Measurements from ENCODE around the gene BLOC1S4.

BLOC1S4 gene

GRCh38 chr4:6702761-6703160 lies 13.2 kb upstream of the BLOC1S4 start:
- POLR2A ChIA-PET: no interaction called here
- DNase-seq (ENCODE audit: extremely low spot score): no peak
- CTCF ChIA-PET: interaction anchor here (1.0 to 1.9 kb wide), 2 partner anchors 17 to 28 kb away, joined by 3 to 5 read pairs; no protein-coding TSS in a partner anchor
- no peak for TF ChIP-seq CTCF (IDR thresholded peaks at IDR 0.05; ENCODE audit: control extremely low read depth, extremely low read depth, low read depth, missing control alignments)

- ChIA-PET POLR2A (no interaction called here), CTCF (interaction anchor here (1.0 to 1.6 kb wide), 3 partner anchors 40 to 206 kb away, joined by 3 to 4 read pairs (median 3); partner anchors contain the start of gene TBC1D14)
- no peak for DNase-seq (ENCODE audit: extremely low spot score)
- TF ChIP-seq CTCF (IDR thresholded peaks at IDR 0.05; ENCODE audit: control extremely low read depth, extremely low read depth, low read depth, missing control alignments): no peak
Observed at GRCh38 chr4:6703786-6704185, 12.2 kb upstream of the BLOC1S4 start.

- CTCF ChIA-PET: interaction anchor here (1.5 to 2.0 kb wide), 3 partner anchors 15 to 168 kb away, joined by 4 to 9 read pairs (median 6); partner anchors contain the start of gene MAN2B2
- POLR2A ChIA-PET: no interaction called here
- DNase-seq (ENCODE audit: extremely low spot score): no peak
- TF ChIP-seq CTCF (IDR thresholded peaks at IDR 0.05; ENCODE audit: control extremely low read depth, extremely low read depth, low read depth, missing control alignments): no peak
Observed at GRCh38 chr4:6705646-6706045, 10.3 kb upstream of the BLOC1S4 start.

GRCh38 chr4:6706173-6706572 lies 9.8 kb upstream of the BLOC1S4 start:
- no peak for DNase-seq (ENCODE audit: extremely low spot score)
- ChIA-PET POLR2A (no interaction called here), CTCF (interaction anchor here (0.7 to 2.8 kb wide), 6 partner anchors 10 to 365 kb away, joined by 3 to 12 read pairs (median 5); partner anchors contain the start of genes BLOC1S4 and MAN2B2)
- no peak for TF ChIP-seq CTCF (IDR thresholded peaks at IDR 0.05; ENCODE audit: control extremely low read depth, extremely low read depth, low read depth, missing control alignments)

- no peak for TF ChIP-seq CTCF (IDR thresholded peaks at IDR 0.05; ENCODE audit: control extremely low read depth, extremely low read depth, low read depth, missing control alignments)
- DNase-seq (ENCODE audit: extremely low spot score): peak; percentile 93
- POLR2A ChIA-PET: interaction anchor here (1.1 kb wide), 1 partner anchor 35 kb away, joined by 3 read pairs; no protein-coding TSS in a partner anchor
Observed at GRCh38 chr4:6709230-6710114, 6.5 kb upstream of the BLOC1S4 start, which contains the start of gene MRFAP1L1. TSS of gene MRFAP1L1 (minus strand) at chr4:6709865. CDS start at chr4:6709629, 236 bp downstream.

GRCh38 chr4:6710282-6710681 lies 5.7 kb upstream of the BLOC1S4 start:
- no peak for TF ChIP-seq CTCF (IDR thresholded peaks at IDR 0.05; ENCODE audit: control extremely low read depth, extremely low read depth, low read depth, missing control alignments)
- POLR2A ChIA-PET: interaction anchor here (1.1 kb wide), 1 partner anchor 36 kb away, joined by 3 read pairs; no protein-coding TSS in a partner anchor
- CTCF ChIA-PET: interaction anchor here (0.9 to 2.9 kb wide), 4 partner anchors 10 to 392 kb away, joined by 3 to 12 read pairs (median 6); no protein-coding TSS in a partner anchor
- peak; percentile 10 for DNase-seq (ENCODE audit: extremely low spot score)

More at GRCh38 chr4:6709230-6710114, 6.5 kb upstream of the BLOC1S4 start, which contains the start of gene MRFAP1L1:
- CTCF ChIA-PET: interaction anchor here (0.9 to 2.9 kb wide), 7 partner anchors 10 to 393 kb away, joined by 3 to 12 read pairs (median 4); no protein-coding TSS in a partner anchor
